ENCODE results near the gene PLLP.
"Not testable (repeated sequence)": the region's sequence is repeated elsewhere in the genome, so short reads cannot be mapped to it uniquely, and the experiment has no call there.

The PLLP gene

DNA sequence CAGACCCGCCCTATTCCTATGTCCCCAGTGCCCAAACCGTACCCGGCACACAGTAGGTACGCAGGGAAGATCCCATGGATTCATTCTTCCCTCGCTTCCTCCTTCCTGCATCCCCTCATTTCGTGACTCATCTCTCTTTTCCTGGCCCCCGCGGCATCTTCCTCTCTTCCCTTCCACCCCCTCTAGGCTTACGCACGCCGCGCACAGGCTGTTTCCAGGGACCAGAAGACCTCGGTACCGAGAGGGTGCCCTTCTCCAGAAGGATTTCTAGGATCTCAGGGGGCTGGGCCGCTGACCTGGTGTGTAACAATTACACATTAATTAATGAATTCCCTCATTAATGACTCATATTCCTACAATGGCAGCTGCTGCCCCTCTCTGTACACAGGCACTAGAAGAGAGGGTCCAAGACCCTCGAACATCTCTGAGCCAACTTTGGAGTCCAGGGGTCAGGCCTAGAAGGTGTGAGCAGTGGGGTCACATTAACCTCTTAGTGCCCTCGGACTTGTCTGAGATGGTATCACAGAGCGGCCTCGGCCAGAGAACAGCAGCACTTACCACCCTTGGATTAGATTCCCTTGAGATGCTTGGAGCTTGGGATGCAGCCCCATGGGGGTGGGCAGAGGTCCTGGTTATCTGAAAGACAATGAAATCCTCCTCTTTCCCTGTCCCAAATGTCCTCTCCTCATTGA lies 16.8 kb upstream of the PLLP start:
- DNase-seq = no peak

DNA sequence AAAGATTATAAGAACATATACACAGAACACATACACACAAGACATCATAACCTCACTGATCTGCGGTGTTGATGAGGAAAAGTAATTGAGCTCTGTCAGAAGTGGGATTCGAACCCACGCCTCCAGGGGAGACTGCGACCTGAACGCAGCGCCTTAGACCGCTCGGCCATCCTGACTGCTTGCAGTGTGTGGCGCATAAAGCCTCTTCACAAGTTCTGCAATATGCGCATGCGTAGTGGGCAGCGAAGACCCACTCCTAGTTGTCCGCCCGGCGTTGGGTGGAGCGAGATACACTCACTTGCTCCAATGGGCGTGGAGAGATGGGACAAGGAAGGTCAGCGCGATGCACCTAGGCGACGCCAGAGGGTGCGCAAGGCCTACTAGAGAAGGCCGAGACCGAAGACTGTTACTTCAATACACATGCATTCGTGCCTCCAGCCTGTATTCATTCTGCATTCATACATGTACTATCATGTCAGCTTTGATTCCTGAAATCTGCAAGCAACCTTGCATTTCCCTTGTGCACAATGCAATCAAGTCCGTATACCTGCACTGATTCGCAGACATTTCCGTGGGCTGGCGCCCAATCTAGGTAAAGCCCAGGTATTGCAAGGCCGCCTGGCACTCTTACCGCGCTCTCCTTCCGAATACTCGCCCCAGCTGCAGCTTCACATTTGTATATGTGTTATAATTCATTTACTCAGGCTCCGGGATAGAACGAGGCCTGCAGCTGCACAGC lies 16.1 kb upstream of the PLLP start:
- DNase-seq = peak; percentile 100

DNA sequence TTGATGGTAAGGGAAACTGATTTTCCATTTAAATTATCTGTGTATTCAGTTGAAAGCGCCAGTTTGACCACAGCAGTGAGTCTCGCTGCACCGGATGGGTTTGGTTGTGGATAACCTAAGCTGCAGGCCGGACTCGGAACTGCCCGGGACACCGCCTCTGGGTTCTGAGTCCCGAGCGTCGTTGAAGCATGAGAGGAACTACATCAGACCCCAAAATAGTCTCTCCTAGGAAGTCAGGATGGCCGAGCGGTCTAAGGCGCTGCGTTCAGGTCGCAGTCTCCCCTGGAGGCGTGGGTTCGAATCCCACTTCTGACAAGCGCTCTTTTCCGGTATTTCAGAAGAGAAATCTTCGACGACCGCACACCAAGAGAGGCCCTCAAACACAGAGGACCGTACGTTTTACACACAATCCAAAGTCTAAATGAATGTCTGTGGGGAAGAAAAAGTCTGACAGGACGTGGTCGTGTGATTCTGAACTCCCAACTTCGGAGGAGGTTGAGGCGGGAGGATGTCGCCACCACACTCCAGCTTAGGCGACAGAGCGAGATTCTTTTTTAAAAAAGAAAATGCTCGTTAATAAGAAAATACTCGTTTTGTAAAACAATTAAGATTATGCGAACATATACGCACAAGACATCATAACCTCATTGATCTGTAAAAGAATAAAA lies 15.4 kb upstream of the PLLP start:
- DNase-seq = peak; percentile 90 to 93

DNA sequence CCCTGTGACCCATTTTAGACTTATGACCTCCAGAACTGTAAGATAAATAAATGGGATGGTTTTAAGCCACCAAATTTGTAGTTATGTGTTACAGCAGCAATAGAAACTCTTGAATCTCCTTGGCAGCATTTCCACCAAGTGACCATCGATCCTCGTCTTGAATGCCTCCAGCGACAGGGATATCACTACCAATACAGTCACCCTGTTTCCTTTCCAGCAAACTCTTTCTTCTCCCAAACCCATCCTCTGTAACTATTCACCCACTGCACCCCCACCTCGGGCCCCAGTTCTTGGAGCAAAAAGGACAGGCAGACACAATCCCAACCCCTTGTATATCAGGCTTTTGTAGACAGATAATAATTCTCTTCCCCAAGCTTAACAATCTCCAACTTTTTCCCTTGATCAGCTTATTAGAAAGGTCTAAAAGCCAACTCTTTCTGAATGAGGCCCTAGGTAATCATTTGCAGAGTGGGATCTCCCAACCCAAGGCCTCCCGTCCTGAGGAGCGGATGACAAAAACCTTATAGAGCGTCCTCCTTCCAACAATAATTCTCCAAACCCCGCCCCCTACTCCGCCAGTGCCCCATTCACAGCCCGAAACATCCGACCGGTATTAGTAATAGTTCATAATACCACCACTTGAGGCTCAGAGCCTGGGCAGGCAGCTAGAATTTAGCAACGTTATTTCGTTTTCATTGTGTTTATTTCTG lies 14.7 kb upstream of the PLLP start:
- DNase-seq = no peak

DNA sequence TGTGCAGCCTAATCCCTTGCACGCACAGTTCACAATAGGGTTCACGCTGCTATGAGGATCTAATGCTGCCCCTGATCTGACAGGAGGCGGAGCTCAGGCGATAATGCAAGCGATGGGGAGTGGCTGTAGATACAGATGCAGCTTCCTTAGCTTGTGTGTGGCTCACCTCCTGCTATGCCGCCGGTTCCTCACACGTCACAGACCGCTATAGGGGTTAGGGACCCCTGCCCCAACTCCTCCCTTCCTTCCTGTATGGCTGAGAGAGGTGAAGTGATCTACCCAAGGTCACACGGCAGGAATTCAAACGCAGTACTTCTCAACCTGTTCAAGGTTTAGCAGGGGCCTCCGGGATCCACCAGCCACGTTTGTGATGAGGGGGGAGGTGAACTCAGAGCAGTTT lies 13.4 kb upstream of the PLLP start:
- DNase-seq = peak; percentile 53 to 75

DNA sequence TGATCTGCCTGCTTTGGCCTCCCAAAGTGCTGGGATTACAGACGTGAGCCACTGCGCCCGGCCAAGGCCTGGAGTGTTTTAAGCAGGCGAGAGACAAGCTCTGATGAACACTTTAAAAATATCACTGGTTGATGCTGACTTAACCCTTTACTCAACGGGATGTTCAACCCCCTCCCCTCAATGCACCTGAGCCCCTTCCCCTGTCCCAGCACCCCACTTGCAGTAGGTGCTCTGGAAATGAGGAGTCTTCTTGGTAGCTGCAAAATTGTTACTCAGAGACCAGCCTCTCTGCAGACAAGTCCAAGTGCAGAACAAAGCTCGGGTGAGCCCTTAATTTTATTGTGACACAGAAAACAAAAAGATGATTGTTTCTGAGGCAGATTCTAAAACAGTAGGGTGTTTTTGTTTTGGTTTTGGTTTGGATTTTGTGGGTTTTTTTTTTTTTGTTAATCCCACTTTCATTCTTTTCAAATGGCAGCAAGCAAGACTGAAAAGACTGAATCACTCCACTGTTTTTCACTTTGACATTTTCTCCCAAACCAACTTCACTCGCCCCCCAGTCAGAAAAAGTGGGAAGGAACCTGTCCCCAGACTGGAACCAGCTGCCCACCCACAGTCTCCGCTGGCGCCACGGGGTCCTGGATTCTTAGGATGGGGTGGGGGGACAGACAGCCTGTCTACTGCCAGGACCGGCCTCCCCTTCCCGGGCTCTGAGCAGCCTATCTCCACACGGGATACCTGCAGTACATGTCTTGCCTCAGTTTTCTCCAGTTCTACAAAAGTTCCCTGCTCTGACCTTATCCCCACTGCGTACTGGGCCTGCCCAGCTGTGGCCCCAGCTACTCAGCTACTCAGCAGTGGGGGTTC lies 5.2 kb upstream of the PLLP start:
- no peak for DNase-seq

DNA sequence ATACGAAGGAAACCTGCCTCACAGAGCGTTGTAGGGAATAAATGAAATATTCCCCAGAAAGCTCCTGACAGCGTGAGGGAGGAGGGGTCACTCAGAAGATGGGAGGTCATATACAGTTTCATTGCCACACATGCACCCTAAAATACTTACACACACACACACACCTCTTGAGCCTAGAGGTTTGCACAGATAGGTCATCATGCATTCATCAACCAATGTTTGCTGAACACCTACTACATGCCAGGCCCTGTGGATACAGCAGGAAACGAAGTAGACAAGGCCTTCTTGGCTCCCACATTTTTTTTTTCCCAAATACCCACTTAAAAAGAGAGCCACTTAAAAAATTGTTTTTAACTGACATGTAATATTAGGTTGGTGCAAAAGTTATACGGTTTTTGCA lies 907 bp upstream of the PLLP start:
- no peak for DNase-seq

DNA sequence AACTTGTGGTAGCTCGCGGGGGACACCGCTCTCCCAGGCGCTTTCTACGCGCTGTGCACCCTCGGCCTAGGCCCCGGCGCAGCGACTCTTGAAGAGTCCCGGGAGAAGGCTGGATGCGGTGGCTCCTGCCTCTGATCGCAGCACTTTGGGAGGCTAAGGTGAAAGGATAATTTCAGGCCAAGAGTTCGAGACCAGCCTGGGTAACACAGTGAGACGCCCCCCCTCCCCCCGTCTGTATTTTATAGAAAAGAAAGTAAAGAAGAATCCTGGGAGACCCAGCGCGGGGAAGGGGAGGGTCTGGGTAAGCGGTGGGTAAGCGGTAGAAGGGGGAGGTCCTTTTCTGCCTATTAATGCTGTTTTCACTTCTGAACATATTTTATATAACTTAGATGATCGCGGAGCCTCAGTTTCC lies 486 bp upstream of the PLLP start:
- no peak for DNase-seq

DNA sequence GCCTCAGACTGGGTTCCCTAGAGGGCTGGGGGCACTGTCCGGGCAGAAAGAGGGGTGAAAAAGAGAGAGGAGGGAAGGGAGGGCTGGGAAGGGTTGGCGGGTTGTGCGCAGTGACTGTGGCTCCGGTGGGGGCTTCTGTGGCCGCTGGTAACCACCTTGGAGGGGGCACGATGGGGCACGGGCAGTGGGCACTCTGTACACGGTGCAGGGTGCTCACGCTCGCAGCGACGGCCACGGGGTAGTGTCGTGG lies 588 bp downstream of the PLLP start:
- DNase-seq = no peak

DNA sequence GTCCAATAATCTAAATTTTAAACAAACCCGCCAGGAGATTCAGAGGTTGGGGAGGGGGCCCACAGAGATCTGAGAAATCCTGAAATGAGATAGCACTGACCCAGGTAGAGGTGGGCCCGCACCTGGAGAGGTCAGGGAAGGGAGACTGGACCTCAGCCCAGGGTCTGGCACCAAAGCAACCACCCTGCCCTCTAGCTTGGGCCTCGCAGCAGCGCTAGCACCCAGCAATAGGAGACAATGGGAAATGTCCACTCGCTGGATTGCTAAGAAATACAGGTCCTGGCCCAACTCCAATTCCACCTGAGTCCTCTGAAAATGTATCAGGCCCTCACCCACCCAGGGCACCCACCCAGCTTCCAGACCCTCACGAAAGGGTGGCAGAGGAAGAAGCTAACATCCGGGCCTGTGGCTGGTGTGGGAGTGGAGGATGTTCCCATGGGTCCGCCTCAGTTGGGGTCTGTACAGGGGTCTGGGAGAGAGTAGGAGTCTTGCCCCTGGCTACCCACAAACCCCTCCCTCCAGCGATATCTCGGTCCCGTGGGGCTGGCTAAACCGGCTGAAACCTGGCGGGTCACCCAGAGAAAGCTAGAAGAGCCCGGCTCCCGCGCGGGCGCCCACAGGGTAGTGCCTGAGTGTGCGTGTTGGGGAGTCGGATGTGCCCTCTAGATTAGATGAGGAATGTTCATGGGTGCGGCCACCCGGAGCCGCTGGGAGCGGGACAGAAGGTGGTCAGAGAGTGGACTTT lies 1.1 kb downstream of the PLLP start:
- no peak for DNase-seq

DNA sequence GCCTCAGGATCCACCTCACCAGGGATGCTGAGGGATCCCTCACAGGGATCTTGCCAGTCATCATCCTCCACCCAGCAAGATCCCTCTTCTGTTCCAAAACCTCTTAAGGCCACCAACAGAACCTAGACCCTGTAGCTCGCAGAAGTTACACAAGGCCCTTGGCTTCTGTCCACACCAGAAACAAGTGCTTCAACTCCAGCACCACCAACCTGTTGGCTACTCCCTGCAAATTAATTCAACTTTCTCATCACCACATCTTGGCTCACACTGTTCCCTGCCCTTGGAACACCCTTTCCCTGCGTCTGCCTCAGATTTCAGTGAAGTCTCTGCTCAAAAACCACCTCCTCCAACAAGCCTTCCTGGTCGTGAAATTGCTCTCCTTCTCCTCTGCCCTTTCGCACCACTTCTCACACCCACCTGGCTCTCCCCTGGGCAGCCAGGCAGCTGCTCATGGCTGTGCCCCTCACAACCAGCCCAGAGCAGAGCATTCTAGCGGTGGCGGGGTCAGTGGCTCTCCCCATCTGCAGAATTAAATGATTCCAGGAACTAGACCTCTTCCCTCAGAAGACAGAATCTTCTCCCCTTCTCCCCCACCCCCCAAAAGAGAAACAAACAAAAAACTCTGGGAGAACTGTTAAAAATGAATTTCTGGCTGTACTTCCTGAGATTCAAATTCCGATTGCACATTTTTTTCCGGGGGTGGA lies 1.8 kb downstream of the PLLP start:
- no peak for DNase-seq

DNA sequence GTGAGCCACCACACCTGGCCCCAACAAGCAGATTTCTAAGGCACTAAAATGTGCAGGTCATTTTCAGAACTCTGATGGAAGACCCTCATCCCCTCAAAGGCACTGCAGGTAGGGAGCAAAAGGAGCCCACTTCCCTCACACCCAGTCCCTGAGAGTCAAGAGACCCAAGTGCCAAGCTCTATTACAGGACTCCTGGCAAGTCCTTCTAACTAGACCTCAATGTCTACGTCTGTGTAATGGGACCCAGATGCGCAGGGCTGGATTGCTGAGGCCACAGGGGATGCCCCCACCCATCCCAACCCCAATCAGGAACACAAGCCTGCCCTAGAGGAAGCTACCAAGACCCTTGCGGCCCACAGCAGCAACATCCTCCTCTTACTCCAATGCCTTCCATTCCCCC lies 2.7 kb downstream of the PLLP start:
- DNase-seq = no peak

DNA sequence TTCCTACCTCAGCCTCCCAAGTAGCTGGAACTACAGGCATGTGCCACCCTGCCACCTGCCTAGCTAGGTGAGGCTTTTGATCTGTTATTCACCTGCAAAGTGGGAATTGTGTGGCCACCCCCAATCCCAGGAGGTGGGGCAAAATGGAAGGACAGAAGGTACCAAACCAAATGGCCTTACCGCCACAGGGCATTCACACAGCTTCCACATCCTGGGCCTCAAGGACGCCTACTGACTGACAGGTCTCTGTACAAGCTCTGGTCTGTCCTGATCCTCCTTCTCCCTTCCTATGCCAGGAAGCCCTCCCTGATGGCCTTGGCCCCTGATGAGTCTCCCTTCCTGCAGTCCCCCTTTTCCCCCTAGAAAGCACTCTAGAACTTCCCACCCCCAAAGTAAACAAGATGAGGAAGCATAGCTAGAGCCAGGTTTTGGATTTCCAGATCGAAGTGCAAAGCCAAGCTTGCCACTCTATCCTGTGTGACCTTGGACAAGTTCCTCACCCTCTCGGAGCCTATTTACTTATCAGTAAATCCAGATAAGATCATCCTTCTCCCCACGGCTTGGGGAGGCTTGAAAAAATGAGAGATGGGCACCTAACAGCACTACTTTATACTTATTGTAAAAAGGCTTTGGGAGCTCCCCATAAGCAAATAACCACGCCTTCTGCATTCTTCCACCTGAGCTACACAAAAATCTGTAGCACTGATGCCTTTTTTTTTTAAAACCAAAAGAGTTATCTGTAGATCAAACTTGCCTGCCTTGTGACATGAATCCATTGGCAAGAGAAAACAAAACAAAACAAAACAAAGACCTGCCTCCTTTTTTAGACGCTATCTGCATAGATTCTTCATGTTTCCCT lies 4.5 kb downstream of the PLLP start:
- DNase-seq = no peak

DNA sequence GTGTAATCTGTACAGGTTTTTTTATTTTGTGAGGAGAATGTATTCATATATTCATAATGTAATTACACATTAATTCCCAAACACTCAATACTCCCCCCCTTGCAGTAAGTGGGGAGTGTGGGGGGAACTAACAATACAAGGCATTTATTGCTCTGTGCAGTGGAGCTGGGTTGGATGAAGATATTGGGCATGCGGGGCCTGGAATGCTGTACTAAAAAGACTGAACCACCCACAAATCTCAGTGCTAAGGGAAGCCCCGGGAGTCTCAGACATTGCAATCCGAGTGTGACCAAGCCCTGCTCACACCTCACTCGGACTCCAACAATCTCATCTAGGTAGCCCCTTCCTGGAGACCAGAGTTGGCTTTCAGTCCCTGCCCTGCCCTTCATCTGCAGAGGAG lies 6.0 kb downstream of the PLLP start:
- no peak for DNase-seq

DNA sequence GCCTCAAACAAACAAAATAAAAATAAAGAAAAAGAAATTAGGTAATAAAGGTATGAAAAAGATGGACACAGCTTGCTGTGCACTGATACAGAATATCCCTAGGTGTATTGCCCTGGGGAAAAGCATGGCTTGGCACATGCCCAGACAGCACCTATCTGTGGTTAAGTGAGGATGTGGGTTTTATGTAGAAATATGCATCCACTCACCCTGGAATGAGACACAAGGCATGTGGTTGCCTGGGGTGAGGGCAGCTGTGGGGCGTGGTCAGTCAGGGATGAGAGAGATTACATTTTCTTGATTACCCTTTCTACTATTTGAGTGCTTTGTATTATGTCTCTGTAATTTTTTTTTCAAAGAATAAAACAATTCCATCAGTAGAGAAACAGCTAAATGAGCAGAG lies 6.9 kb downstream of the PLLP start:
- DNase-seq = peak; percentile 30 to 65

DNA sequence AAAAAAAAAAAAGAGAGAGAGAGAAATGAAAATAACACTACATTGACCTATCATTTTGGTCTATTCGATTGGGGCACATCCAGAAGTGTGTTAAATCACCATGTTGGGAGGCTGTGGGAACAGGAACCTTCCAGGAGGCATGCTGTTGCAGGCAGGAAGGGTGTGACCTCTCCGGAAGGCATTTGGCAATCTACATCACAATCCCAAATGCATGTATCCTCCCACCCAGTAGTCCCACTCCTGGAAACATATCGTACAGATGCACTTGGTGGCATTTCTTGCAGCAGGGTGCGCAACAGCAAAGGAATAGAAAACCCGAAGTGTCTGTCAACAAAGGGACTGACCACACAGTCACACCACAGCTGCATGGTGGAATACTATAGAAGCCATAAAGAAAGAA lies 7.9 kb downstream of the PLLP start:
- DNase-seq = no peak

DNA sequence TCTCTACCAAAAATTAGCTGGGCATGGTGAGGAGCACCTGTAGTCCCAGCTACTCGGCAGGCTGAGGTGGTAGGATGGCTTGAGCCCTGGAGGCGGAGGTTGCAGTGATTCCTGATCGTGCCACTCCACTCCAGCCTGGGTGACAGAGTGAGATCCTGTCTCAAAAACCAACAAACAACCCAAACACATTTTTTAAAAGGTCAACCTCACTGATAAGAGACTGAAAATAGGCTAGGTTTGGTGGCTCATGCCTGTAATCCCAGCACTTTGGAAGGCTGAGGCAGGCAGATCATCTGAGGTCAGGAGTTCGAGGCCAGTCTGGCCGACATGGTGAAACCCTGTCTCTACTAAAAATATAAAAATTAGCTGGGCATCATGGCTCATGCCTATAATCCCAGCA lies 8.5 kb downstream of the PLLP start:
- DNase-seq = not testable (repeated sequence)

DNA sequence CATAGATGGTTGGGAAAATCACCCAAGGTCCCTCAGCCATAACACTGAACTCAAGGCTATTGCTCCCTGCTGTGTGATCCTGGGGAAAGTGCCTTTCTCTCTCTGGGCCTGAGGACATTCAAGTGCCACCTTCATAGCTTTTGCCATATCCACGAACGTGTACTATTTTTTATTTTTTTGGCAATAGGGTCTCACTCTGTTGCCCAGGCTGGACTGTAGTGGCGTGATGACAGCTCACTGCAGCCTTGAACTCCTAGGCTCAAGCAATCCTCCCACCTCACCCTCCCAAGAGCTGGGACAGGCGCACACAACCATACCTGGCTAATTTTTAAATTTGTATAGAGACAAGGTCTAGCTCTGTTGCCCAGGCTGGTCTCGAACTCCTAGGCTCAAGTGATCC lies 10.6 kb downstream of the PLLP start:
- no peak for DNase-seq

DNA sequence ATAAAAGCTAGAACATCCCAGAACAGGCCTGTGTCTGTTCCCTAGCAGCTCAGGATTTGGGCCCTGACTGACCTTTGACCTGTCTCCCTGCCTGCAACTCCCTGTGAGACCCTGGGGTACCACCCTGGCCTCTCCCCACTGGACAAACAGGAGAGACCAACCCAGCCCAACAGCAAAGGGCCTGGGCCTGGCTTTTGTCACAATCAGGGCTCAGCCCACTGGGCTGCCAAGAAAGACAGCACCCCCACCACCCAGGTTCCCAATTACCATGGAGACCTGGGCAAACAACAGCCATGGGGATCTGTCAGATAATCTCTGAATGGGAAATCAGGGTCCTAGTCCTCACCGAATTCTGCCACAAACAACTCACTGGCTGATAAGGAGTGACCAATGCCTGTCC lies 11.1 kb downstream of the PLLP start:
- no peak for DNase-seq

DNA sequence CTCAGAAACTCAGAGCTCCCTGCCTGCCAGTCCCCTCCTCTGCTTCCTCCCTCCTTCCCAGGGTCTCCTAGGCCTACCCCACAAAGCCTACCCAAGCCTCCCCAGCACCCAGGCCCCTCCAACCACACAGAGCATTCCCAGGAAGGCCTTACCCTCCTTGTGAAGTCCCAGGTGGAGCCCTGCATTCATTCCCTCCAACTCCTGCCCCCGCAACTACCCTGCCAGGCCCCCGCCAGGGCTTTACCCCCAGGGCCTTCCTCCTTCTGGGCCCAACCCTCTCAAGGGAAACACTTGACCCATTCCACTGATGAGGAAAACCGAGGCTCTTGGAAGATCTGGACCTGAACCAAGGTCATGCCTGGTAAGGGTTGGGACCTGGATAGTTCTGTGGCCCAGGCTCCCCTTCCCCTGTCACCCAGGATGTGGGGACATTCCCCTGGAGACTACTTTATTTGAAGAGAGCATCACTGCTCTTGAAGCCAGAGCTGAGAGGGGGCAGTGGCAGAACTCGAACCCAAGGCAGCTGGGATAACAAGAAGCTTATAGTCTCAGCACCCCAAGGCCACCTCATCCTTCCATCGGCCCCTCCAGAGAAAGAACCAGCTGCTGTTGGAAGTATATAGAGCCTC lies 12.5 kb downstream of the PLLP start:
- no peak for DNase-seq
